HG03025 (cell line): ENCODE results near the gene VDAC2.
"Not testable (repeated sequence)": the region's sequence is repeated elsewhere in the genome, so short reads cannot be mapped to it uniquely, and the experiment has no call there.

Source experiments
- ATAC-seq: cut with Tn5 transposase; IDR thresholded peaks from one replicate; pipeline ENCODE4 v1.9.1; 2021; ENCODE audit warnings: mild to moderate bottlenecking, moderate library complexity; ENCODE audit not compliant: unreplicated experiment, low FRiP score

The VDAC2 gene, protein sequence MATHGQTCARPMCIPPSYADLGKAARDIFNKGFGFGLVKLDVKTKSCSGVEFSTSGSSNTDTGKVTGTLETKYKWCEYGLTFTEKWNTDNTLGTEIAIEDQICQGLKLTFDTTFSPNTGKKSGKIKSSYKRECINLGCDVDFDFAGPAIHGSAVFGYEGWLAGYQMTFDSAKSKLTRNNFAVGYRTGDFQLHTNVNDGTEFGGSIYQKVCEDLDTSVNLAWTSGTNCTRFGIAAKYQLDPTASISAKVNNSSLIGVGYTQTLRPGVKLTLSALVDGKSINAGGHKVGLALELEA

GRCh38 chr10:75210282-75211006 lies at the start of gene VDAC2:
Gene VDAC2, plus strand, starts transcription at chr10:75210796. Its CDS starts 363 bp downstream, at chr10:75211159.
- peak; percentile 79 for ATAC-seq

DNA sequence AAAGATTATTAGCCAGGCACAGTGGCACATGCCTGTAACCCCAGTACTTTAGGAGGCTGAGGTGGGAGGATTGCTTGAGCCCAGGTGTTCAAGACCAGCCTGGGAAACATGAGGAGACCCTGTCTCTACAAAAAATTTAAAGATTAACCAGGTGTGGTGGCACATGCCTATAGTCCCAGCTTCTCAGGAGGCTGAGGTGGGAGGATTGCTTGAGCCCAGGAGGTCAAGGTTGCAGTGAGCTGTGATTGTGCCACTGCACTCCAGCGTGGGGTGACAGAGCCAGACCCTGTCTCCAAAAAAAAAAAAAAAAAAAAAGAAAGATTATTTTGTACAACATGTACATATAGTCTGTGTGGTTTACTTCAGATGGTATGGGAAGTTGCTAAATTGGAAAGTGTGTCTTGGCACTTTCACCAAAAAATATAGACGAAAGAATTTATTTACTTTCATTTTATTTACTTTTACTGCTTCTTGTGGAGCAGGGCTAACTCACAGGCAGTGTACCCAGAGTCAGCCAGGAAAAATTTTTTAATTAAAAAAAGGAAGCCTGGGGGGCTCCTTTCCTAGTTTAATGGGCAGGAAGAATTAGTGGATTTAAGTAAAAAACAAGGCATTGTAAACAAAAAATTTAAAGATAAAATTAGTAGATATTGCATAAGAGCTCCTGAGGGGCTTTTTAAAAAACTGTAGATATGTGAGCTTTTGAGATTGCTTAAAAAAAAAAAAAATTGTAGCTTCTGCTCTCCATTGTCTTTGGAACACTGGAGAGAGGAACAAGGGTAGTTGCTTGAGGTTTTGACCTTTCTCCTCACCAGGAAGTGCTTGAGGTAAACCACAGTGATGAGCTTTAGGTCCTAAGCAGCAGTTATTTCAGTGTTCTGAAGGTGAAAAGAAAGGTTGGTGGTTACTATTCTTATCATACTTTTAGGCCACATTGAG lies 44.6 kb upstream of the VDAC2 start:
- ATAC-seq = peak; percentile 78

DNA sequence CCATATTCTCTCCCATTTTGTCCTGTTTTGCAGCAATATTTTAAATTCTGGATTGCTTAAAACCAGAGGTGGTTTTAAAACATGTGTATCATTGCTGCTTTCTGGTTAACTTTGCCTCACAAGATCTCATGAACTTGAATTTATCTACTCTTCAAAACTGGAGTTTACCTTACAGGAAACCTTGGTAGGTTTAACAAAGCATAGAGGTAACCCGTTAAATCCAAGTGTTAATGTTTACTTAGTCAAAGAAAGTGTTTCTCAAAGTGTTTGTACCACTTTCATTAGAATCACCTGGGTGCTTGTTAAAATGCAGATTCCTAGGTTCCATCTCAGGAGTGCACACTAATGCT lies 44.0 kb upstream of the VDAC2 start:
- no peak for ATAC-seq

DNA sequence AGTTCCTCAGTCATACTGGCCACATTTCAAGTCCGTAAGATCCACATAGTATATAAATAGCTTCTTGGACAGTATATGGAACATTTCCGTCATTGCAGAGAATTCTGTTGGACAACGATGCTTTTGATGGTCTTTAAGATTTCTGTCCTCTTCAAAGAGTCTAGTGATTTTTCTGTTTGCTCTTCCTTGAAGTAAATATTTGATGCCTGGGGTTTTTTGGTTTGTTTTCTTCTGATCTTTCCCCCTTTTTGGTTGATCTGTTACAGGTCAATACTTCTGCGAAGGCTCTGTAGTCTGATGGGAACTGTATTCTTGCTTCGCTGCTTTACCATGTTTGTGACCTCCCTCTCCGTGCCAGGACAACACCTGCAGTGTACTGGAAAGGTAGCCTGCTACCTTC lies 42.3 kb upstream of the VDAC2 start:
- no peak for ATAC-seq

DNA sequence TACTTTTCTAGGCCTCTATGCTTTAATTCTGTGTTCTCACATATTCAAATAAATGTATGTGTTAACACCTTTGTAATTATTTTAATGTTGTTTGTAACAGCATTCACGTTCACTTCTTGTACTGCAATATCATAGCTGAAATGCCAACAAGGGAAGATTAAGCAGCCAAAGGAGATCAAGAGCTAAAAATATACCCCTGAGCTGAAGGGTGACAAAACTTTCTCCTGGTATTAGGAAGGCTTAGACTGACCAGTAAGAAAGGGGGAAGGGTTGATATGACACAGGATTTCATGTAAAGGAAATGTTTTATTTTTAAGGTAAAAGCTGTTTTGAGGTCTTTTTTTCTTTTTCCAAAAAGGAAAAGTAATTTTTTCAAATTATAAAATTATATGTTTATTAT lies 40.4 kb upstream of the VDAC2 start:
- ATAC-seq = no peak

DNA sequence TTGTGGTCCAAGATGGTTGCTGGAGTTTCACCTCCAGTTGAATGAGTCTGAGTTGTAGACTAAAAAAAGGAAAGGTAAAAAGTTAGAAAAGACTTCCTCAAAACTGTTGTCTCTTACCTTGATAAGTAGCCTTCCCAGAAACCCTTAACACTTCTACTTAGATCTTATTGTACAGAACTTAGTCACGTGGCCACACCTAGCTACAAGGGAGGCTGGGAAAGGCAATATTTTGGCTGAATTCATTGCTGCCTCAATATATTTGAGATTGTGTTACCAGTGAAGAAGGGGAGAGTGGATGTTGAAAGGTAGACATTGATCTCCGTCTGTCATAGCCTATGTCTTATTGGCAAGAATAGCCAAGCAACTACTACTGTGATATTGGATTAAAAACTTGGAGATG lies 35.5 kb upstream of the VDAC2 start:
- ATAC-seq = no peak

DNA sequence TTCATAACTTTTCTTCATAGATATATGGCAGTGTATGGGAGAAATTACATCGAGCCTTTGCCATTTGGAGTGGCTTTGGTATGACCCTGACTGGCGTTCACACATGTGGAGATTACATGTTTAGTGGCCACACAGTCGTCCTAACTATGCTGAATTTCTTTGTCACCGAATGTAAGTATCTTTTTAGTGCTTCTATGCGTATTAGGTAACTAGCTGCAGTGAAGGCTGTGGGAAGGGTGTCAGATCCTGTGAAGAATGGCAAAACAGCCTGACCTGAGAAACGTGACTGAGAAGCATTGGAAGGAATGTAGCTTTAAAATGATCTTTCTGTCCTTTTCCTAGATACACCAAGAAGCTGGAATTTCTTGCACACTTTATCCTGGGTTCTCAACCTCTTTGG lies 34.5 kb upstream of the VDAC2 start:
- ATAC-seq = no peak

GRCh38 chr10:75176736-75177135 lies 33.9 kb upstream of the VDAC2 start:
- ATAC-seq = no peak

GRCh38 chr10:75179657-75180177 lies 30.9 kb upstream of the VDAC2 start:
- ATAC-seq = no peak

DNA sequence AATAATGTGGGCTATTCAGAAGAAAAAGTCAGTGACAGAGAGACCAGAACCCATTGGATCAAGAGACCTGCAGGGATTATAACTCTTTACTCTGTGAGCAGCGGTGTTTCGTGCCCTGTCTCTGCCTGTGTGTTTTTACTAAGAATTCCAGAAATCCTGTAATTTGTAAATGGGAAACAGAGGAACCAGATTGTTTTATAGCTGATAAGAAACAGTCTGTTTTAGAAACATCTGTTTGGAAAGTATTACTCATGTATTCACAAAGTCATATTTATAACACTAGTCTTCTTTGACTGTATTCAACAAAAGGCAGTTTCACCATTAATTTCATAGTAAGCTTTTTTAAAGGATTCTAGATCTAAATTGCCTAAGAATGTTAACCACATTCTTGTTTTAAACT lies 30.0 kb upstream of the VDAC2 start:
- no peak for ATAC-seq

DNA sequence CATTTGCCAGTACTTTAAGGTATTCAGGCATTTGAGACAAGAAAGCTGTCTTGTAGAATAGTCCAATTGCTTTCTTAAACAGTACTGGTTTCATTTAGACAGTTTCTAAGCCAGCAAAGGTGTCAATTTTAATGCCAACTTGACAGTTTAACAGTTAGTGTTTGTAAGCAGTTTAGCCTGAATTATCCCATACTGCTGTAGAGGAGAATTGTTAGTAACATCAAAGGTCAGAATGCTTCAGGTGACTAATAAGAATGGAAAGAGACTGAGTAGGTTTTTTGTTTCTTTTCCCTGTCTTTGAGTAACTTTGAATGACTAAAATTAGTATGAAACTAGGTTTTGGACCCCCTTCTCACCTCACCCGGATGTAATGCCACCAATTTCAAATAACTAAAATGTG lies 29.5 kb upstream of the VDAC2 start:
- no peak for ATAC-seq

GRCh38 chr10:75186310-75186709 lies 24.3 kb upstream of the VDAC2 start:
- ATAC-seq = no peak

DNA sequence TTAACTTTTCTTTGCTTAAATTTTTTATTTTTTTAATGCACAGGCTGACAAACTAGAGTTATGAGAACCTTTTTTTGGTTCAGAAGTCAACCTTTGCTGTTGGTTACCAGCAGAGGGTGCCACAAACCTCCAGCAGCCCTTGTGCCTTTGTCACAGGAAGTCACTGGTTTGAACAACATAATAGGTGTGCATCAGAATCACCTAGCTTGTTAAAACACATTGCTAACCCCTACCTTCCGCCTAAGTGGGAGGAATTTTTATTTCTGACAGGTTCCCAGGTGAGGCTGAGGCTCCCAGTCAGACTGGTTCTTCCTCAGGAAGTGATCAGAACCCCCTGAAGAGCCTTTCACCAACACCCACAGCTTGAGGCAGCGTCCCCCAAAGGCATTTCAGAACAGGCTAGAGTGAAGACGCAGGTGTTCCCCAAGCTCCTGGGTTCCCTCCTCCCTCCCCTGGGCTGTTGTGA lies 22.6 kb upstream of the VDAC2 start:
- no peak for ATAC-seq

GRCh38 chr10:75188522-75188921 lies 22.1 kb upstream of the VDAC2 start:
- not testable (repeated sequence) for ATAC-seq

DNA sequence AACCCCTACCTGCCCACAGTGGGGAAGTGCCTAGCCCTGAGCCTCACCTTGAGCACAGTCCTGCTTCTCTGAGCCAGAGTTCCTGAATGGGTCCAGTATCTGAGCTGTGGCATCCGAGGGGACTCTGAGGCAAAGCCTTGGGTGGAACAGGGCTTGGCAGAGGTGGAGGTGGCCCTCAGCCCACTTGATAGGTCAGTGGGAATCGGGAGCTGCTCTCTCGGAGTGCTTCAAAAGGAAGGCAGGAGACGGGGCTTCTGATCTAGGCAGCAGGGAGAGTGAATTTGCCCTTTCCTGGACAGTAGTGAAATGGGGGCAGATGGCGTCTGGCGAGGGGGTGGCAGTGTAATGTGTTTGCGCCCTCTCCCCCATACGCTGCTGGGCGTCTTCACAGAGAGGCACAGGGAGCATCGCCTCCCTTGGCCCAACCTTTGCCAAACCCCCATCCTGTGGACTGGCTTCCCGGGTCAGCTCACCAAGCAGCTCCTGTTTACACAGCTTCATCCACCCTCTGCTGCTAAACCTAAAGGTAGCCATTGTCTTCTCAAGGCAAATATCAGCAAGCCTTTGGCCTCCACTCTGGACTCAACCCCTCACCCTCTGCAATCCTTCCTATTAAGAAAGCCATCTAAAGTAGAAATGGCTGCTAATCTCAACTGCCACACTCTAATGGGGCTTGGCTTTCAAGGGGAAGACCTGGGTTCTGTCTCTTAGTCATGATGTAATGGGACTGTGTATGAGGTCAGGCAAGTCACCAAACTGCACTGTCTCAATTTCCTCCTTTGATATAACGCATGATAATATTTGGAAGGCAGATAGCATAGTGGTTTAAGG lies 21.1 kb upstream of the VDAC2 start:
- no peak for ATAC-seq

DNA sequence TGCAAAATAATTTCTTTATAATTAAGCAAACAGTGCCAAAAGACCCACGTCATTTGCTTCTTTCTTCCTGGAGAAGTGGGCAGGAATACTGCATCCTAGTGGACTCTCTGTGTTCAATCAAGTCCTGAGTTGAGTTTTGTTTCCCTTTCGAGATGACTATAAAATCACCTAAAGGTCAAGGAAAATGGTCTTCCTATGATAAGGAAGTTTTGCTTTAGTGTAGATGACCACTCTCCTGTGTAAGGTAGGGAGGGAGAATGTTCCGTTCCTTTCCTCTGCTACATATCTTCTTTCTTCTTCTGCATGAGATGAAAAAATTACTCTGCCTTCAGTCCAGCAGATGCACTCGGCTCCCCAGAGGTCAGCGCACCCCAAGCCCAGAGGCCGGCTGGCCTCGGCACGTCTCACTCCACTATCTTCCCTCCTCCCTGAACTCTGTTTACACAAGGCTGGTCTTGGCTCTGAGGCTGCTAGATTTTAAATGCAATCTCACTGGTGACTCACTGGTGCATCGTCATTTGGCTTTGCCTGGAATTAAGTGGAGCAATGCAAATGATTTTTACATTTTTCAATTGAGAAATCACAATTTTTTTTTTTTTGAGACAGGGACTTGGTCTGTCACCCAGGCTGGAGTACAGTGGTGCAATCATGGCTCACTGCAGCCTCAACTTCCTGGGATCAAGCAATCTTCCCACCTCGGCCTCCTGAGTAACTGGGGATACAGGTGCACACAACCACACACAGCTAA lies 18.6 kb upstream of the VDAC2 start:
- ATAC-seq = no peak

DNA sequence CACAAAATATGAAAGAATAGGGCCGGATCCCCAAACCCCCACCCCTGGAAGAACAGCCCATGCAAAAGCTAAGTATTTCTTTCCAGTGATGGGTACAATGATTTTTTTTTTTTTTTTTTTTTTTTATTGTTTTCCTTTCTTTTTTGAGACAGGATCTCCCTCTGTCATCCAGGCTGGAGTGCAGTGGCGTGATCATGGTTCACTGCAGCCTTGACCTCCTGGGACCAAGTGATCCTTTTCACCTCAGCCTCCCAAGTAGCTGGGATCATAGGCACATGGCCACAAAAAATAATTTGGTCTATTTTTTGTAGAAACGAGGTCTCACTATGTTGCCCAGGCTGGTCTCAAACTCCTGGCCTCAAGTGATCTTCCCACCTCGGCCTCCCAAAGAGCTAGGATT lies 16.0 kb upstream of the VDAC2 start:
- ATAC-seq = not testable (repeated sequence)

DNA sequence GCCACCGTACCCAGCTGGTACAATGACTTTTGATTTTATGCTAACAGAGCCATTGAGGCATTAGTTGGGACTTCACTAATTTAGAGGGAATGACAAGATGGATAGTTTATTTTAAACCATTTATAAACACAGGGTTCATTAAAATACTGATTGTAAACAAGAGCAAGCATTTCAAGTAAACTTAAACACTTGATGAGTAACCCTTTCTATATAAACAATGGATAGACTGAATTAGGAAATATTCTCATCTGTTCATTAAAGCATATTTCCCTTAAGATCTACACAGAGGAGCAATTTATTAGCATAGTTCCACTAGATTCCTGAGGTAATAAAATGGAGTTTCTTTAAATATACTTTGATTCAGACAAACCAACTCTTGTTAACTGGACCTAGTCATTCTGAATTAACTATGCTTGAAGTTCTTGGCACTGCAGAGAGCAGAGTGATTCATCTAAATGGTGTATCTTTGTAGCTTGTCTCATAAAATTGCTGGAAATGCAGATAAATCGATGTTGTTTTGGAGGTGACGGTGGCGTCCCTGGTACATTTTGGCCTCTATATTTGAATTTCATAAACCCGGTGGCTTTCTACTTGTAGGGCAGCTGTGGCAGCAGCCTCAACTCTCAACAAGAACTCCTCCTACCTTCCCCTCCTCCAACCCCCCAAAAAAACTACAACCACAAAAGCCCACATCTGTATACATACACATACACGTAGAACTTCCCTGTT lies 15.4 kb upstream of the VDAC2 start:
- no peak for ATAC-seq

GRCh38 chr10:75197066-75197465 lies 13.5 kb upstream of the VDAC2 start:
- ATAC-seq = no peak
